ENCODE measurements around the gene SMS.

SMS gene

DNA sequence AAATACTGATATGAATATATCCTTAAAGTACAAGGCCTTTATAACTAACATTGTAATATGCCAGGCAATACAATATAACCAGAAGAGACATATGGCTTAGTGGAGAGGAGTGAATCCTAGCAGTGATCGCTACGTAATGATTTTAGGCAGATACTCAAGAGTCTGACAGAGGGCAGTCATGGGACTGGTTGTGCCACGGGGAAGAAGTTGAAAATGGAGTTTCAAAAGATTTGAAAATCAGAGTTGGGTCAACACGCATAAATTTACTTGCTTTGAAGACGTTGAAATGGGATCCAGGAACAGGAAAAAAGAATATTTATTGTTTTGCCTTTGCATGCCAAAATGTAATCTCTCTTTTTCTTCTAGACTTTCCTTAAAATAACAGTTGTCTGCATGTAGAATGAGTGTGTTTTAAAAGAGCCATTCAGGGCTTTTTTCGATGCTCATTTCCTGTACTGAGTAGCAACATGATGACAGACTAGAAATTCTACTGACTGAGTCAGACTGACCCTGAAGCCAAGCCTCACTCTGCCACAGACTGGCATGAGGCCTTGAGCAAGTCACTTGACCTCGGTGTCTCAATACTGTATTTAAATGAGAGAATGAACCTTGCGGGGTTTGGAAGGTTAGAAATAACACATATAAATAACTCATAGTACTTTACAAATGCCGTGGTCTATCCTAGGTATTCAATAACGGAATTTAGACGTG is 8.1 kb upstream of the SMS start:
- peak overlapping the region; percentile 76 for H3K27ac ChIP-seq (ENCODE audit: low read depth, low read length, severe bottlenecking)
- whole genome bisulfite sequencing, 2 experiments (ENCODE audit: insufficient coverage in 2 of 2): 83% methylated on average over 3 of the region's 11 CpGs; no CpG with 5 or more reads in 1 of the 2 experiments
- H3K4me3 ChIP-seq (ENCODE audit: extremely low read depth, insufficient read depth, low read length, poor library complexity, severe bottlenecking): no peak overlapping the region

GRCh38 chrX:21933077-21933476 is 7.4 kb upstream of the SMS start:
- Histone ChIP-seq H3K4me3 (ENCODE audit: extremely low read depth, insufficient read depth, low read length, poor library complexity, severe bottlenecking) (no peak overlapping the region), H3K4me1 (ENCODE audit: control insufficient read depth, insufficient read depth, low read length, poor library complexity, severe bottlenecking) (peaks cover 9% of the 10 kb centered on the region), H3K36me3 (ENCODE audit: control insufficient read depth, insufficient read depth, low read length) (no peaks in the 10 kb centered on the region), H3K27ac (ENCODE audit: low read depth, low read length, severe bottlenecking) (no peak overlapping the region), H3K9me3 (ENCODE audit: control insufficient read depth, low read length) (no peaks in the 10 kb centered on the region)
- 78% methylated on average over 5 of the region's 7 CpGs; no CpG with 5 or more reads in 1 of the 2 experiments for WGBS, 2 experiments (ENCODE audit: insufficient coverage in 2 of 2)

More for the DNA sequence above, 8.1 kb upstream of the SMS start:
- Histone ChIP-seq H3K9me3 (ENCODE audit: control insufficient read depth, low read length) (no peaks in the 10 kb centered on the region), H3K36me3 (ENCODE audit: control insufficient read depth, insufficient read depth, low read length) (no peaks in the 10 kb centered on the region), H3K4me1 (ENCODE audit: control insufficient read depth, insufficient read depth, low read length, poor library complexity, severe bottlenecking) (peaks cover 9% of the 10 kb centered on the region)

DNA sequence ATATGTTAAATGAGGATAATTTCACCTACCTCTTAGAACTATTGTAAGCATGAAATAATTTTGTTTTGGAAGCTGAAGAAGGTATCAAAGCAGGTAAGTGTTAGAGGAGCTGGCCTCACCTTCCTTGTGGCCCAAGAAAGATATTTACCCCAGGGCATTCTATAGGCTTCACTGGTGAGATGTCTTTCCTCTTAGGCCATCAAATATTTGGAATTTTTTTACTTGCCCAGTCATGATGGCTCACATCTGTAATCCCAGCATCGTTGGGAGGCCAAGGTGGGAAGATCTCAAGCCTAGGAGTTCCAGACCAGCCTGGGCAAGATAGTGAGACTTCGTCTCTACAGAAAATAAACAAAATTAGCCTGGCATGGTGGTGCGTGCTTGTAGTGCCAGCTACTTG is 6.1 kb upstream of the SMS start:
- H3K4me1 ChIP-seq (ENCODE audit: control insufficient read depth, insufficient read depth, low read length, poor library complexity, severe bottlenecking): peaks cover 9% of the 10 kb centered on the region
- no peaks in the 10 kb centered on the region for H3K9me3 ChIP-seq (ENCODE audit: control insufficient read depth, low read length)
- H3K4me3 ChIP-seq (ENCODE audit: extremely low read depth, insufficient read depth, low read length, poor library complexity, severe bottlenecking): no peak overlapping the region
- no peaks in the 10 kb centered on the region for H3K36me3 ChIP-seq (ENCODE audit: control insufficient read depth, insufficient read depth, low read length)
- 100% methylated on average over 1 of the region's 3 CpGs; no CpG with 5 or more reads in 1 of the 2 experiments for WGBS, 2 experiments (ENCODE audit: insufficient coverage in 2 of 2)
- H3K27ac ChIP-seq (ENCODE audit: low read depth, low read length, severe bottlenecking): no peak overlapping the region

GRCh38 chrX:21939906-21940305 is 603 bp upstream of the SMS start:
- Histone ChIP-seq H3K9me3 (ENCODE audit: control insufficient read depth, low read length) (no peaks in the 10 kb centered on the region), H3K27ac (ENCODE audit: low read depth, low read length, severe bottlenecking) (no peak overlapping the region), H3K36me3 (ENCODE audit: control insufficient read depth, insufficient read depth, low read length) (no peaks in the 10 kb centered on the region), H3K4me3 (ENCODE audit: extremely low read depth, insufficient read depth, low read length, poor library complexity, severe bottlenecking) (peak overlapping the region; percentile 53), H3K4me1 (ENCODE audit: control insufficient read depth, insufficient read depth, low read length, poor library complexity, severe bottlenecking) (peaks cover 5% of the 10 kb centered on the region)
- 69% methylated on average over 5 of the region's 10 CpGs; no CpG with 5 or more reads in 1 of the 2 experiments for WGBS, 2 experiments (ENCODE audit: insufficient coverage in 2 of 2)

DNA sequence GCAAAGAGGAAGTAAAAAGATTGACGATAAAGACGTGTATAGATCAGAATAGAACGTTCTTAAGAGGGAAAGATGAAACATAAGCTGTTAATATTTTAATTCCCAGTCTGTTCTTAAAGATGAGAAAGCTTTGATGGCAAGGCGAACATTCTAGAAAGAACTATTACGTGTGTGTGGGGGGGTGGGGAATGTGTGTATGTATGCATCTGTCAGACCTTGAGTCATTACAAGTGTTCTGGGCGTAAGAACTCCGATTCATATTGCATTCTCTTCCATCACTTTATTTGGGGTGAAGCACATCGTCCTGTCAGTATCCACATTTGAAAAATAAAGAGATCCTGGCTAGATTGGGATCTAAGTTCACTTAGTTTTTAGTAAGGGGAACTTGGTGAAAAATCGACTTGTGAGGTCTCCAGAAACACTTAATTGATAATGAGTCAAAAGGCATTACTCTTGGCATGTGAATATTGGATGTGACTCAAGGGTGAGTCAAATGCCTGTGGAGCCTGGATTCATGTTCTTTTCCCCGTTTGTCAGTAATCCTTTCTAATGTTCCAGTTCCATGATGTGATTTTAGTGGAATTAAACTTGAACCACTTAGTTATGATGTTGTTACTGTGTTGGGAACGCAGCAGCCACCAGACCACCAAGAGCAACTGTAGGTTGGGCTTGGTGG is 3.1 kb downstream of the SMS start:
- Histone ChIP-seq H3K27ac (ENCODE audit: low read depth, low read length, severe bottlenecking) (peak overlapping the region; percentile 78), H3K9me3 (ENCODE audit: control insufficient read depth, low read length) (no peaks in the 10 kb centered on the region), H3K36me3 (ENCODE audit: control insufficient read depth, insufficient read depth, low read length) (no peaks in the 10 kb centered on the region), H3K4me3 (ENCODE audit: extremely low read depth, insufficient read depth, low read length, poor library complexity, severe bottlenecking) (no peak overlapping the region), H3K4me1 (ENCODE audit: control insufficient read depth, insufficient read depth, low read length, poor library complexity, severe bottlenecking) (peaks cover 22% of the 10 kb centered on the region)
- WGBS, 2 experiments (ENCODE audit: insufficient coverage in 2 of 2): 70% methylated on average over 2 of the region's 11 CpGs

- H3K27ac ChIP-seq (ENCODE audit: low read depth, low read length, severe bottlenecking): peak overlapping the region; percentile 78
- H3K9me3 ChIP-seq (ENCODE audit: control insufficient read depth, low read length): no peaks in the 10 kb centered on the region
- H3K36me3 ChIP-seq (ENCODE audit: control insufficient read depth, insufficient read depth, low read length): no peaks in the 10 kb centered on the region
- H3K4me1 ChIP-seq (ENCODE audit: control insufficient read depth, insufficient read depth, low read length, poor library complexity, severe bottlenecking): peaks cover 24% of the 10 kb centered on the region
- 100% methylated on average over 1 of the region's 8 CpGs; no CpG with 5 or more reads in 1 of the 2 experiments for whole genome bisulfite sequencing, 2 experiments (ENCODE audit: insufficient coverage in 2 of 2)
- H3K4me3 ChIP-seq (ENCODE audit: extremely low read depth, insufficient read depth, low read length, poor library complexity, severe bottlenecking): no peak overlapping the region
Measured at GRCh38 chrX:21944136-21944615, 3.7 kb downstream of the SMS start.

DNA sequence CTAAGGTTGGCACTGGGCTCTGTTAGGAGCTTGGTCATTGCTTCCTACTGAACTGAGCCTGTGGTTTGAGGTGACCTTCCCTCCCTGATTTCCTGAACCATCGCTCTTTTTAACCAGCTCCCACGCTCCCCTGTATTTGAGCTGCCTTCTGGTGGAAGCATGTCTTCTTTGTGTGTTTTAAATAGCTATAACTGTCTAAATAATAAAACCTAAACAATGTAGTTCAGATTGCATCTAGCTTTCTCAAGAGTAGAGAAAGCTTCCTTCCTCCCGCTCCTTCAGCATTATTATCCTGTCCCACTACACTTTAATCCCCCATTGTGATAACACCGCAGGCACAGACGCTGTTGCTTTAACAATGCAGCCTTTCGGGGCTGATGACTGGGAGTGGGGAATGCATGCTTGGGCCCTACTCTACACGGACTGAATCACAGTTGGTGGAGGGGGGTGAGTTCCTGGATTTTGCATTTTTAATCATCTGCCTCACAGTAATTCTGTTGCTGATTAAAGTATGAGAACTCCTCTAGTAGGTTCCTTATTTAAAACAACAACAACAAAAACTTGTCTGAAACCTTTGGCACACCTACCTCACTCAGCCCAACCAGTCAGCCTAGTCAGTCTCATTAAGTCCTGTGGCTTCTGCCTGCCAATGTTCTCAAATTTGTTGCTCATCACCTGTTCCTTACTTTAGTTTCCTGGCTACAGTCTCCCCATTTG is 6.6 kb downstream of the SMS start:
- WGBS, 2 experiments (ENCODE audit: insufficient coverage in 2 of 2): no CpG with 5 or more reads among the region's 7 CpGs
- no peaks in the 10 kb centered on the region for H3K9me3 ChIP-seq (ENCODE audit: control insufficient read depth, low read length)
- peaks cover 25% of the 10 kb centered on the region for H3K4me1 ChIP-seq (ENCODE audit: control insufficient read depth, insufficient read depth, low read length, poor library complexity, severe bottlenecking)
- H3K4me3 ChIP-seq (ENCODE audit: extremely low read depth, insufficient read depth, low read length, poor library complexity, severe bottlenecking): no peak overlapping the region
- no peaks in the 10 kb centered on the region for H3K36me3 ChIP-seq (ENCODE audit: control insufficient read depth, insufficient read depth, low read length)
- H3K27ac ChIP-seq (ENCODE audit: low read depth, low read length, severe bottlenecking): peak overlapping the region; percentile 85

GRCh38 chrX:21947671-21948070 is 7.2 kb downstream of the SMS start:
- WGBS, 2 experiments (ENCODE audit: insufficient coverage in 2 of 2): 40 to 63% methylated on average over 1 to 2 of the region's 6 CpGs
- H3K27ac ChIP-seq (ENCODE audit: low read depth, low read length, severe bottlenecking): peak overlapping the region; percentile 85

GRCh38 chrX:21948897-21949578 is 8.5 kb downstream of the SMS start:
- peak overlapping the region; percentile 4 for H3K27ac ChIP-seq (ENCODE audit: low read depth, low read length, severe bottlenecking)
- peaks cover 2% of the 10 kb centered on the region for H3K36me3 ChIP-seq (ENCODE audit: control insufficient read depth, insufficient read depth, low read length)

More at GRCh38 chrX:21947671-21948070, 7.2 kb downstream of the SMS start:
- Histone ChIP-seq H3K4me3 (ENCODE audit: extremely low read depth, insufficient read depth, low read length, poor library complexity, severe bottlenecking) (no peak overlapping the region), H3K9me3 (ENCODE audit: control insufficient read depth, low read length) (no peaks in the 10 kb centered on the region), H3K36me3 (ENCODE audit: control insufficient read depth, insufficient read depth, low read length) (no peaks in the 10 kb centered on the region), H3K4me1 (ENCODE audit: control insufficient read depth, insufficient read depth, low read length, poor library complexity, severe bottlenecking) (peaks cover 25% of the 10 kb centered on the region)

DNA sequence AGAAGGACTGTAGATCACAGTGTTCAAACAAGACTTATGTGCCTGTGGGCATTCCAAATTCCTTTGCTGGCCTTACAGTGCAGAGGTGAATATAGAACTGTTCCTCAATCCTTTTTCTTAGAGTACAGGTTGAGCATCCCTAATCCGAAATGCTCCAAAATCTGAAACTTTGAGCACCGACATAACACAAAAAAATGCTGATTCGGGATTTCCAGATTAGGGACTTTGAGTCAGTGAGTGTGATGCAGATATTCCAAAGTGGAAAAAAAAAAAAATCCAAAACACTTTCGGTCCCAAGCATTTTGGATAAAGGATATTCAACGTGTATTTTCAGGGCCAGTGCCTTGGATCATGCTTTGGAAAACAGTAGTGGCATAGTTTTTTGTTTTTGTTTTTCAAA is 9.2 kb downstream of the SMS start:
- 93 to 100% methylated on average over 2 of the region's 5 CpGs for WGBS, 2 experiments (ENCODE audit: insufficient coverage in 2 of 2)
- H3K9me3 ChIP-seq (ENCODE audit: control insufficient read depth, low read length): no peaks in the 10 kb centered on the region
- no peak overlapping the region for H3K4me3 ChIP-seq (ENCODE audit: extremely low read depth, insufficient read depth, low read length, poor library complexity, severe bottlenecking)
- peaks cover 6% of the 10 kb centered on the region for H3K36me3 ChIP-seq (ENCODE audit: control insufficient read depth, insufficient read depth, low read length)
- peak overlapping the region; percentile 4 for H3K27ac ChIP-seq (ENCODE audit: low read depth, low read length, severe bottlenecking)
- peaks cover 22% of the 10 kb centered on the region for H3K4me1 ChIP-seq (ENCODE audit: control insufficient read depth, insufficient read depth, low read length, poor library complexity, severe bottlenecking)

More at GRCh38 chrX:21948897-21949578, 8.5 kb downstream of the SMS start:
- Histone ChIP-seq H3K9me3 (ENCODE audit: control insufficient read depth, low read length) (no peaks in the 10 kb centered on the region), H3K4me3 (ENCODE audit: extremely low read depth, insufficient read depth, low read length, poor library complexity, severe bottlenecking) (no peak overlapping the region), H3K4me1 (ENCODE audit: control insufficient read depth, insufficient read depth, low read length, poor library complexity, severe bottlenecking) (peaks cover 25% of the 10 kb centered on the region)
- 64 to 67% methylated on average over 1 to 3 of the region's 8 CpGs for WGBS, 2 experiments (ENCODE audit: insufficient coverage in 2 of 2)
